ENCODE data around the gene MTR. TPM values are rescaled to one million over a fixed set of nuclear protein-coding genes. Genes with fewer than 3 reads are reported as not detected.

Gene MTR
- total and polyA plus RNA-seq, 9 of the 15 experiments (the other 6 are each of a cell fraction or from before 2014, with no cell fraction given): 3.4 to 44.3 (median 20.3) TPM

GRCh38 chr1:236795035-236795756 is at the start of gene MTR (continued):
- TF ChIP-seq ARID4B (CRISPR knock-in tag; IDR thresholded peaks at IDR 0.05) (peak; percentile 75; the same call in 1 of the 2 replicates), MTA3 (IDR thresholded peaks at IDR 0.05; ENCODE audit: borderline replicate concordance) (peak; percentile 53; the same call in 1 of the 2 replicates), ZNF354B (CRISPR knock-in tag; IDR thresholded peaks at IDR 0.05) (no peak), JUN (IDR thresholded peaks at IDR 0.05; ENCODE audit: borderline replicate concordance, low read depth, low read length) (peak; percentile 73; the same call in 1 of the 2 replicates), JUN (CRISPR knock-in tag; IDR thresholded peaks at IDR 0.05; ENCODE audit: borderline replicate concordance) (no peak; the same call in none of the 2 replicates), RAD21 (CRISPR knock-in tag; conservative IDR thresholded peaks at IDR 0.05 in 1 of 2, IDR thresholded peaks at IDR 0.05 in 1 of 2) (peak in 1 of 2 experiments; percentile 3; a peak in 1 of 4 replicates), PTRF (tag; IDR thresholded peaks at IDR 0.05) (no peak), JUND (IDR thresholded peaks at IDR 0.05; ENCODE audit: borderline replicate concordance, low read depth, low read length) (peak; percentile 54; the same call in 1 of the 2 replicates), JUND (tag; IDR thresholded peaks at IDR 0.05; ENCODE audit: borderline replicate concordance, low read depth, low read length) (0 out of 3 replicates have a peak, but pooled peaks have one; percentile 11), RBM22 (IDR thresholded peaks at IDR 0.05; ENCODE audit: low read depth, low read length, poor library complexity, severe bottlenecking) (peak; percentile 72), ETV5 (CRISPR knock-in tag; IDR thresholded peaks at IDR 0.05; ENCODE audit: low read depth) (peak; percentile 57; the same call in 1 of the 2 replicates), ZBTB11 (CRISPR knock-in tag; IDR thresholded peaks at IDR 0.05) (peak in 2 of 3 experiments; percentile 91 to 99; a peak in 4 of 6 replicates), KHSRP (IDR thresholded peaks at IDR 0.05) (no peak), GTF2E2 (tag; IDR thresholded peaks at IDR 0.05) (peak; percentile 25; the same call in 1 of the 2 replicates), CSDE1 (IDR thresholded peaks at IDR 0.05) (no peak)
- TF ChIP-seq, protein P1, sequence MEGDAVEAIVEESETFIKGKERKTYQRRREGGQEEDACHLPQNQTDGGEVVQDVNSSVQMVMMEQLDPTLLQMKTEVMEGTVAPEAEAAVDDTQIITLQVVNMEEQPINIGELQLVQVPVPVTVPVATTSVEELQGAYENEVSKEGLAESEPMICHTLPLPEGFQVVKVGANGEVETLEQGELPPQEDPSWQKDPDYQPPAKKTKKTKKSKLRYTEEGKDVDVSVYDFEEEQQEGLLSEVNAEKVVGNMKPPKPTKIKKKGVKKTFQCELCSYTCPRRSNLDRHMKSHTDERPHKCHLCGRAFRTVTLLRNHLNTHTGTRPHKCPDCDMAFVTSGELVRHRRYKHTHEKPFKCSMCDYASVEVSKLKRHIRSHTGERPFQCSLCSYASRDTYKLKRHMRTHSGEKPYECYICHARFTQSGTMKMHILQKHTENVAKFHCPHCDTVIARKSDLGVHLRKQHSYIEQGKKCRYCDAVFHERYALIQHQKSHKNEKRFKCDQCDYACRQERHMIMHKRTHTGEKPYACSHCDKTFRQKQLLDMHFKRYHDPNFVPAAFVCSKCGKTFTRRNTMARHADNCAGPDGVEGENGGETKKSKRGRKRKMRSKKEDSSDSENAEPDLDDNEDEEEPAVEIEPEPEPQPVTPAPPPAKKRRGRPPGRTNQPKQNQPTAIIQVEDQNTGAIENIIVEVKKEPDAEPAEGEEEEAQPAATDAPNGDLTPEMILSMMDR (IDR thresholded peaks at IDR 0.05 in 2 of 3, conservative IDR thresholded peaks at IDR 0.05 in 1 of 3; ENCODE audit: insufficient read depth in 2 of 3, low read depth in 1 of 3, low read length in 3 of 3): peak in 2 of 3 experiments; percentile 0 to 4; a peak in 1 of 6 replicates

Data from K562 (cell line).